AG04450 (cell line): ENCODE data around the gene OR8K3. TPM values are rescaled to one million over a fixed set of nuclear protein-coding genes. Genes with fewer than 3 reads are reported as not detected.

ENCODE experiments used
- CTCF ChIA-PET: fragments of 300-600, 350-600 bp; formaldehyde crosslinking; extraction: SDS; loops from one replicate; lab custom pipeline; 2022; ENCODE audit warnings: antibody characterized with exemption, inconsistent platforms; lab: Charles Lee
- POLR2A ChIA-PET: fragments of 350-600 bp; formaldehyde crosslinking; extraction: SDS; loops from one replicate; lab custom pipeline; 2021; ENCODE audit warnings: antibody characterized with exemption, inconsistent platforms; lab: Yijun Ruan, JAX
- DNase-seq: peaks from one replicate; pipeline ENCODE4 v3.0.0-alpha.2; 2011; ENCODE audit warnings: low read depth, low spot score
- H3K27ac ChIP-seq: one replicate; pipeline ENCODE4 v1.5.1; 2012; ENCODE audit warnings: low read depth, low read length, control low read depth
- H3K27me3 ChIP-seq: one replicate; pipeline ENCODE4 v1.6.0; 2012; ENCODE audit warnings: low read length; ENCODE audit not compliant: control insufficient read depth, insufficient read depth
- H3K4me3 ChIP-seq: 2 replicates; pipeline ENCODE4 v1.5.1; 2011; ENCODE audit warnings: mild to moderate bottlenecking, low read depth, low read length, control low read depth
- H3K9me3 ChIP-seq: 2 replicates; pipeline ENCODE4 v1.5.1; 2012; ENCODE audit warnings: low read length; ENCODE audit not compliant: control insufficient read depth, insufficient read depth
- polyA minus RNA-seq: library from RNA; depleted of rRNA, polyadenylated mRNA; stranded (reverse); fragments of >200 nt; gene quantifications from 2 replicates; pipeline ENCODE4 v1.2.3, GENCODE V29; 2011; rRNA and poly(A)+ RNA removed
- polyA plus RNA-seq: library from polyadenylated mRNA; depleted of rRNA; stranded (reverse); fragments of >200 nt; gene quantifications from 2 replicates; pipeline ENCODE4 v1.2.3, GENCODE V29; 2011; rRNA removed
- TF ChIP-seq, protein P1 (sequence below): IDR thresholded peaks from 2 replicates; pipeline ENCODE4 v1.5.1; 2011; ENCODE audit warnings: low read depth, low read length, control low read depth, inconsistent platforms

The OR8K3 gene
- polyA plus RNA-seq (not detected in 2 replicates), polyA minus RNA-seq (not detected in 2 replicates)

DNA sequence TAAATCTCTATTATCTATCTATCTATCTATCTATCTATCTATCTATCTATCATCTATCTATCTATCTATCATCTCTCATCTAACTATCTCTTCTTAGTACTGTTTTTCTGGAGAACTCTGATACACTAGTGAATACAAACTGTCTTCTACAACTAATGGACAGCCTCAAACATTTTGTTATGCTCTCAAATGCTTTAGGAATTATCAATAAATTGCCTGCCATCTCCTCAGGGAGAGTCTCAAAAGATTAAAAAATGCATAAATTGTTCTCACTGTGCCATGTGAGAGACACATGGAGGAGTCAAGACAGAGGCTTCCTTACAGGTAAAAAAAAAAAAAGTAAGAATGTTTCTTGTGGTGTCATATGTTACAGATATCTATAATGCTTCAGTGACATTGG is at the start of gene OR8K3:
OR8K3 (plus strand) TSS at position 301 of the 400 bp plus-strand sequence. CDS start 3,163 bp downstream, outside the sequence.
- no peak within 1 kb of the TSS for H3K4me3 ChIP-seq
- no peak for DNase-seq
- no peaks in the 10 kb centered on the region for H3K27me3 ChIP-seq
- CTCF ChIA-PET: no interaction called here
- POLR2A ChIA-PET: no interaction called here
- no peak within 1 kb of the TSS for H3K27ac ChIP-seq
- TF ChIP-seq, protein P1, sequence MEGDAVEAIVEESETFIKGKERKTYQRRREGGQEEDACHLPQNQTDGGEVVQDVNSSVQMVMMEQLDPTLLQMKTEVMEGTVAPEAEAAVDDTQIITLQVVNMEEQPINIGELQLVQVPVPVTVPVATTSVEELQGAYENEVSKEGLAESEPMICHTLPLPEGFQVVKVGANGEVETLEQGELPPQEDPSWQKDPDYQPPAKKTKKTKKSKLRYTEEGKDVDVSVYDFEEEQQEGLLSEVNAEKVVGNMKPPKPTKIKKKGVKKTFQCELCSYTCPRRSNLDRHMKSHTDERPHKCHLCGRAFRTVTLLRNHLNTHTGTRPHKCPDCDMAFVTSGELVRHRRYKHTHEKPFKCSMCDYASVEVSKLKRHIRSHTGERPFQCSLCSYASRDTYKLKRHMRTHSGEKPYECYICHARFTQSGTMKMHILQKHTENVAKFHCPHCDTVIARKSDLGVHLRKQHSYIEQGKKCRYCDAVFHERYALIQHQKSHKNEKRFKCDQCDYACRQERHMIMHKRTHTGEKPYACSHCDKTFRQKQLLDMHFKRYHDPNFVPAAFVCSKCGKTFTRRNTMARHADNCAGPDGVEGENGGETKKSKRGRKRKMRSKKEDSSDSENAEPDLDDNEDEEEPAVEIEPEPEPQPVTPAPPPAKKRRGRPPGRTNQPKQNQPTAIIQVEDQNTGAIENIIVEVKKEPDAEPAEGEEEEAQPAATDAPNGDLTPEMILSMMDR: no peak
- peaks cover 3% of the 10 kb centered on the region; the same call in 1 of the 2 replicates for H3K9me3 ChIP-seq

DNA sequence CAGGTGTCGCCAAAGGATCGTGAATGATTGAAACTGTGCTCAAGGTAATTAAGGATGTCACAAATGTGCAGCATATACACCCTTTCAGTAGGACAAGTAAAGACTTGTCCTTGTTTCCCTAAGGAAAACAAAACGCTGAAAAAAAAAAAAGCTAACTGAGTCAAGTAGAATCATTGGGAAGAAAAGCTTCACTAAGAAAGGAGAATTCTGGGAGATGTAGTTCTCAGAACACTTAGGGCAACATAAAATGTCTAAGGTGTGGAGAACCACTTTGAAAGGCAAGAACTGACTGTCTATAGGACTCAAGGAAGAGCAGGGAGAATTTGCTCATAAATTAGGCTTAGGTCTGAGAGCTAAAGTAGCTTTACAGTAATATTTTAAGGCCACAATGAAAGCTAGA is 43.9 kb upstream of the OR8K3 start:
- TF ChIP-seq, protein P1: no peak
- Histone ChIP-seq H3K9me3 (no peaks in the 10 kb centered on the region; the same call in 1 of the 2 replicates), H3K4me3 (no peak overlapping the region), H3K27ac (no peak overlapping the region), H3K27me3 (no peaks in the 10 kb centered on the region)
- POLR2A ChIA-PET: no interaction called here
- CTCF ChIA-PET: no interaction called here
- DNase-seq: no peak

- CTCF ChIA-PET: no interaction called here
- Histone ChIP-seq H3K4me3 (no peak within 1 kb of the TSS), H3K27me3 (no peaks in the 10 kb centered on the region), H3K9me3 (peaks cover 4% of the 10 kb centered on the region), H3K27ac (no peak within 1 kb of the TSS)
- TF ChIP-seq, protein P1: no peak
- DNase-seq: no peak
- POLR2A ChIA-PET: no interaction called here
Measured at GRCh38 chr11:56273854-56274253, 41.1 kb upstream of the OR8K3 start, which contains the start of gene OR5T1. TSS of gene OR5T1 (plus strand) at chr11:56274154. CDS start at chr11:56275639, 1,485 bp downstream.

GRCh38 chr11:56292154-56292553 is 22.8 kb upstream of the OR8K3 start, which contains the start of gene OR8H1:
TSS of gene OR8H1 (minus strand) at chr11:56292254. CDS start at chr11:56291062, 1,192 bp downstream.
- Histone ChIP-seq H3K27me3 (no peaks in the 10 kb centered on the region), H3K27ac (no peak within 1 kb of the TSS), H3K9me3 (peaks cover 4% of the 10 kb centered on the region; the same call in 1 of the 2 replicates), H3K4me3 (no peak within 1 kb of the TSS)
- TF ChIP-seq, protein P1: no peak
- no peak for DNase-seq
- CTCF ChIA-PET: no interaction called here
- POLR2A ChIA-PET: no interaction called here

DNA sequence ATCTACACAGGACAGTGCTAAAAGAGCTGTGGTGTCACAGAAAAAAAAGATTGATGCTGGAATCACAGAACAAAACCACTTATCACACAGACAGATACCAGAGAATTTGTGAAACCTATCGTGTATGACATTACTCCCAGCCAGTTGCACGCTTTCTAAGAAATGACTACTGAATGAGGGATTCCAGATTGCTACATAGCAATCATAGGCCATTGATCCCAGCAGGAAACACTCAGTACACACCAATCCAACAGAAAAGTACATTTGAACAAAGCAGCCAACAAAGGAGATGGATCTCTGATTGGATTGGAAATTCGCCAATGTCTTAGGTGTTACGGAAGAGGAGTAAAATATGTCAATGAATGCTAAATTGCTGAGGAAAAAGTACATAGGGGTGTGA is 18.0 kb upstream of the OR8K3 start:
- CTCF ChIA-PET: no interaction called here
- Histone ChIP-seq H3K9me3 (peaks cover 4% of the 10 kb centered on the region; the same call in 1 of the 2 replicates), H3K4me3 (no peak overlapping the region), H3K27ac (no peak overlapping the region), H3K27me3 (no peaks in the 10 kb centered on the region)
- DNase-seq: no peak
- POLR2A ChIA-PET: no interaction called here
- TF ChIP-seq, protein P1: no peak
